Spleen (tissue), 11 donors: ENCODE data around the gene FBN1. TPM values are rescaled to one million over a fixed set of nuclear protein-coding genes. Genes with fewer than 3 reads are reported as not detected.
A peak's percentile ranks its signal among the peaks of the same experiment; 100 is the strongest.

Experiments
- DNase-seq: peaks from one replicate; pipeline ENCODE4 v3.0.0-alpha.2; 2020
- H3K27ac ChIP-seq, 8 donors: fragments of 200-600 bp; sonication (generic) in 7 of 8; 1 replicate in 4 of 8; 2 replicates in 4 of 8; pipeline versions ENCODE4 v1.5.0 to v1.8.0; 2016 to 2021; ENCODE audit warnings: inconsistent platforms in 4 of 8, mild to moderate bottlenecking in 4 of 8, moderate library complexity in 1 of 8
- H3K27me3 ChIP-seq, 7 donors: fragments of 200-600 bp; sonication (generic) in 6 of 7; replicated peaks in 1 of 7; 1 replicate in 4 of 7; 2 replicates in 3 of 7; pipeline versions ENCODE4 v1.5.0 to v1.8.0; 2016 to 2021; ENCODE audit warnings: inconsistent platforms in 3 of 7, mild to moderate bottlenecking in 1 of 7
- H3K36me3 ChIP-seq, 6 donors: fragments of 200-600 bp; sonication (generic) in 5 of 6; 1 replicate in 4 of 6; 2 replicates in 2 of 6; pipeline versions ENCODE4 v1.5.0 to v1.8.0; 2016 to 2021; ENCODE audit warnings: inconsistent platforms in 2 of 6
- H3K4me1 ChIP-seq, 6 donors: fragments of 200-600 bp; sonication (generic) in 5 of 6; 1 replicate in 3 of 6; 2 replicates in 3 of 6; pipeline versions ENCODE4 v1.5.0 to v1.8.0; 2016 to 2021; ENCODE audit warnings: inconsistent platforms in 3 of 6
- H3K4me3 ChIP-seq, 8 donors: fragments of 200-600 bp; sonication (generic) in 7 of 8; 1 replicate in 4 of 8; 2 replicates in 4 of 8; pipeline versions ENCODE4 v1.5.0 to v1.8.0; 2016 to 2021; ENCODE audit warnings: inconsistent platforms in 4 of 8, mild to moderate bottlenecking in 4 of 8, moderate library complexity in 2 of 8
- H3K9me3 ChIP-seq, 8 donors: fragments of 200-600 bp; sonication (generic) in 7 of 8; 1 replicate in 4 of 8; 2 replicates in 4 of 8; pipeline versions ENCODE4 v1.5.0 to v1.8.0; 2016 to 2021; ENCODE audit warnings: inconsistent platforms in 4 of 8
- POLR2A ChIP-seq, 3 donors: fragments of 450-650 bp; IDR thresholded peaks; one replicate each; pipeline ENCODE4 v1.5.1; 2017; ENCODE audit warnings: antibody characterized with exemption in 3 of 3, mild to moderate bottlenecking in 1 of 3
- POLR2AphosphoS5 ChIP-seq, 3 donors: sonication (generic); formaldehyde crosslinking; IDR thresholded peaks; one replicate each; pipeline ENCODE4 v1.5.1; 2017; ENCODE audit warnings: antibody characterized with exemption in 3 of 3
- WGBS, 5 donors: extraction: QIAGEN DNeasy Blood & Tissue Kit in 3 of 5; methylation state at CpG; one replicate each; pipeline versions ENCODE4 v1.1.5 to v1.1.7; 2013 to 2018; 5-methylcytosine and 5-hydroxymethylcytosine counted together
- intact Hi-C: fragments of 100-400 bp; cut with DNase I; formaldehyde crosslinking; loops from one replicate; pipeline ENCODE4 v1.15.0; 2023; ENCODE audit warnings: low total_unique reads
- polyA plus RNA-seq, 3 donors: library from polyadenylated mRNA; stranded (reverse); fragments of 200-250 nt; gene quantifications; one replicate each; pipeline ENCODE4 v1.2.1, GENCODE V29; 2013
- total RNA-seq, 7 donors: library from RNA; depleted of rRNA in 3 of 7; stranded (reverse); fragments of >200 nt in 3 of 7; fragmentation: NEBNext Ultra II Directional in 4 of 7; extraction: Animal tissue kit (Norgen Biotek cat#: 25700) in 4 of 7; gene quantifications; one replicate each; pipeline versions ENCODE4 v1.1.0 to v1.2.1, GENCODE V29; 2016 to 2021
- TF ChIP-seq, protein P1 (sequence below), 11 experiments: fragments of 200-600 bp in 7 of 11; fragments of 450-650 bp in 4 of 11; sonication (generic) in 4 of 11; IDR thresholded peaks in 8 of 11; conservative IDR thresholded peaks in 3 of 11; 1 replicate in 7 of 11; 2 replicates in 4 of 11; pipeline versions ENCODE4 v1.4.0 to v1.8.0; 2016 to 2021; ENCODE audit warnings: antibody characterized with exemption in 11 of 11, inconsistent platforms in 4 of 11, mild to moderate bottlenecking in 1 of 11
- donor health status: healthy with polysubstance abuse.
- donor health status: DM: no; HTN: no; CAD: no; lungs with moderate emphysema.
- donor health status: DM: no; HTN: no; CAD: no.
- donor health status: Bipolar disorder and iron deficiency.
- donor health status: healthy.
- donor health status: DM: no; HTN: no; CAD: no.
- donor health status: DM: yes; HTN: yes; CAD: no.

Gene FBN1
- total and polyA plus RNA-seq, 10 donors, result 3.2 to 139 (median 45.4) TPM

DNA sequence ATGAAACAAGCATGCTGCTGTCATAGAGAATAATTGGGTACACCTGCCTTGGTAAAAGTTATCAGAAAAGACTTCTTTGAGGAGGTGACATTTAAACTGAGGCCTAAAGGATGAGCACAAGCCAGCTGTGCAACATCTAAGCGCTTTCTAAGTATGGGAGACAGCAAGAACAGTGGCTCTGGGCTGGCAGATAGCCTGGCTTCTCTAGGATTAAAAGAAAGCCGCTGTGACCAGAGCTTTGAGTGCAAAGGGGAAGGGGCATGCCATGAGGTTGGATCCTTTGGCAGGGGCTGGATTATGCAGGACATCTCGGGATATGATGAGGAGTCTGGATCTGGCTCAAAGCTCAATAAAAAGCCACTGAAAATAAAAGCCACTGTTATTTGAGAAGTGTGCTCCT is 99.2 kb downstream of the FBN1 start:
- H3K9me3 ChIP-seq, result no peaks in the 10 kb centered on the region
- H3K4me1 ChIP-seq, result peaks cover 0 to 10% (median 0%) of the 10 kb centered on the region in 6 donors
- intact Hi-C loops, result no loop called here
- no peak for DNase-seq
- H3K27me3 ChIP-seq, result no peaks in the 10 kb centered on the region
- no peaks in the 10 kb centered on the region for H3K36me3 ChIP-seq
- no peak overlapping the region for H3K4me3 ChIP-seq
- 80 to 90% (median 81%) methylated on average over 3 of the region's 3 CpGs for WGBS, 5 donors
- H3K27ac ChIP-seq, result peak overlapping the region in 4 of 8 donors; percentile 31 to 48 (median 43)
- TF ChIP-seq POLR2AphosphoS5 (IDR thresholded peaks at IDR 0.05) (no peak), POLR2A (IDR thresholded peaks at IDR 0.05) (no peak)
- TF ChIP-seq, protein P1, sequence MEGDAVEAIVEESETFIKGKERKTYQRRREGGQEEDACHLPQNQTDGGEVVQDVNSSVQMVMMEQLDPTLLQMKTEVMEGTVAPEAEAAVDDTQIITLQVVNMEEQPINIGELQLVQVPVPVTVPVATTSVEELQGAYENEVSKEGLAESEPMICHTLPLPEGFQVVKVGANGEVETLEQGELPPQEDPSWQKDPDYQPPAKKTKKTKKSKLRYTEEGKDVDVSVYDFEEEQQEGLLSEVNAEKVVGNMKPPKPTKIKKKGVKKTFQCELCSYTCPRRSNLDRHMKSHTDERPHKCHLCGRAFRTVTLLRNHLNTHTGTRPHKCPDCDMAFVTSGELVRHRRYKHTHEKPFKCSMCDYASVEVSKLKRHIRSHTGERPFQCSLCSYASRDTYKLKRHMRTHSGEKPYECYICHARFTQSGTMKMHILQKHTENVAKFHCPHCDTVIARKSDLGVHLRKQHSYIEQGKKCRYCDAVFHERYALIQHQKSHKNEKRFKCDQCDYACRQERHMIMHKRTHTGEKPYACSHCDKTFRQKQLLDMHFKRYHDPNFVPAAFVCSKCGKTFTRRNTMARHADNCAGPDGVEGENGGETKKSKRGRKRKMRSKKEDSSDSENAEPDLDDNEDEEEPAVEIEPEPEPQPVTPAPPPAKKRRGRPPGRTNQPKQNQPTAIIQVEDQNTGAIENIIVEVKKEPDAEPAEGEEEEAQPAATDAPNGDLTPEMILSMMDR (IDR thresholded peaks at IDR 0.05 in 8 of 11, conservative IDR thresholded peaks at IDR 0.05 in 3 of 11), result no peak

DNA sequence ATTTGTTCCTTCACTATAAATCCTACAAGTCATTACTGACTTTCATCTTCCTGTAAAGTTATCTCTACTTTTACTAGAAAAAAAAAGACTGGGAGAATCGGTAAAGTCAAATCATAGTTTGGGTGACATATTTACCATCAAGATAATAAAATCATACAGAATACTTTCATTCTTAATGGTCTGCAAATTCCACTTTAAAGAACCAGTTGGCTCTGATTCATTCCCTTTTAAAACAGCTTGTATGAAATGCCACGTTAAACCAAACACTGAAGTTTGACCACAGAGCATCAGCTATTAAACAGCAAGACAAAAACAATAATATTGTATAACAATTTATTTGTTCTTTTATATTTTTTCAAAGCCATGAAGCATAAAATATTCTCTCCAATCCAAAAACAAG is 100.7 kb downstream of the FBN1 start:
- Histone ChIP-seq H3K4me1 (peaks cover 0 to 12% (median 0%) of the 10 kb centered on the region in 6 donors), H3K9me3 (no peaks in the 10 kb centered on the region), H3K27me3 (no peaks in the 10 kb centered on the region), H3K27ac (no peak overlapping the region), H3K4me3 (no peak overlapping the region), H3K36me3 (no peaks in the 10 kb centered on the region)
- 65 to 87% (median 78%) methylated on average over 2 of the region's 2 CpGs for WGBS, 5 donors
- no peak for TF ChIP-seq POLR2A (IDR thresholded peaks at IDR 0.05)
- TF ChIP-seq POLR2AphosphoS5 (IDR thresholded peaks at IDR 0.05), result no peak
- TF ChIP-seq, protein P1 (IDR thresholded peaks at IDR 0.05 in 8 of 11, conservative IDR thresholded peaks at IDR 0.05 in 3 of 11), result no peak
- intact Hi-C loops, result no loop called here
- no peak for DNase-seq

- 48 to 76% (median 61%) methylated on average over 10 of the region's 10 CpGs for WGBS, 5 donors
- Histone ChIP-seq H3K9me3 (no peaks in the 10 kb centered on the region), H3K4me3 (no peak overlapping the region), H3K4me1 (peaks cover 0 to 21% (median 3%) of the 10 kb centered on the region in 6 donors), H3K27ac (peak overlapping the region in 5 of 8 donors; percentile 3 to 48 (median 19)), H3K27me3 (no peaks in the 10 kb centered on the region), H3K36me3 (no peaks in the 10 kb centered on the region)
- TF ChIP-seq POLR2A (IDR thresholded peaks at IDR 0.05) (no peak), POLR2AphosphoS5 (IDR thresholded peaks at IDR 0.05) (no peak)
- TF ChIP-seq, protein P1 (IDR thresholded peaks at IDR 0.05 in 8 of 11, conservative IDR thresholded peaks at IDR 0.05 in 3 of 11), result no peak
- DNase-seq, result no peak
- intact Hi-C loops, result no loop called here
Measured at GRCh38 chr15:48541341-48542278, 103.9 kb downstream of the FBN1 start.

DNA sequence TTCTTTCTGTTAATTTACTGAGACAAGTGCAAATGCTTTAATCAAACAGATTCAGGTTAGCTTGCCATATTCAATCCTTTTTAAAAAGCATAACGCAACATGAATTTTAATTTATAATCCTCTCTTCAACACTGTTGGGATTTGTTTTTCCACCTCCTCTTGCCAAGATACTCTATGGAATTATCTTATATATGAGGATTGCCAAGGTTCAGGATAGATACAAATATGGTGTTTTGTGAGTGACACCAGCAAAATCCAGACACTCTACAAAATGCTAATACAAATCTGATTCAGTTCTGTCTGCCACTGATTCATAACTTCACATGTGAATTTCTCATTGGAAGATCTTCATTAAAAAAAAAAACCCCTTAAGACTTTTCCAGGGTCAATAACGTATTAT is 104.8 kb downstream of the FBN1 start:
- no peak overlapping the region for H3K27ac ChIP-seq
- no peak overlapping the region for H3K4me3 ChIP-seq
- TF ChIP-seq POLR2AphosphoS5 (IDR thresholded peaks at IDR 0.05) (no peak), POLR2A (IDR thresholded peaks at IDR 0.05) (no peak)
- TF ChIP-seq, protein P1 (IDR thresholded peaks at IDR 0.05 in 8 of 11, conservative IDR thresholded peaks at IDR 0.05 in 3 of 11), result no peak
- H3K27me3 ChIP-seq, result no peaks in the 10 kb centered on the region
- H3K36me3 ChIP-seq, result no peaks in the 10 kb centered on the region
- DNase-seq, result no peak
- 84 to 95% (median 93%) methylated on average over 2 of the region's 2 CpGs for WGBS, 5 donors
- H3K4me1 ChIP-seq, result peaks cover 0 to 25% (median 6%) of the 10 kb centered on the region in 6 donors
- no peaks in the 10 kb centered on the region for H3K9me3 ChIP-seq
- intact Hi-C loops, result no loop called here
